Colonic mucosa (tissue), 4 donors: ENCODE data around the gene PCED1B. TPM values are rescaled to one million over a fixed set of nuclear protein-coding genes. Genes with fewer than 3 reads are reported as not detected.

Experiments used
- DNase-seq: peaks from one replicate; pipeline ENCODE4 v3.0.0-alpha.2; 2020
- H3K27ac ChIP-seq: fragments of 200-600 bp; one replicate; pipeline ENCODE4 v1.8.0; 2021
- H3K27me3 ChIP-seq: fragments of 200-600 bp; one replicate; pipeline ENCODE4 v1.8.0; 2021
- H3K36me3 ChIP-seq: fragments of 200-600 bp; one replicate; pipeline ENCODE4 v1.8.0; 2021
- H3K4me1 ChIP-seq: fragments of 200-600 bp; one replicate; pipeline ENCODE4 v1.8.0; 2021; ENCODE audit warnings: mild to moderate bottlenecking
- H3K4me3 ChIP-seq: fragments of 200-600 bp; one replicate; pipeline ENCODE4 v1.8.0; 2021
- H3K9ac ChIP-seq, 2 donors: one replicate each; pipeline ENCODE4 v1.7.0; 2013; ENCODE audit warnings: control low read depth in 2 of 2, low read depth in 2 of 2, low read length in 2 of 2
- H3K9me3 ChIP-seq: fragments of 200-600 bp; one replicate; pipeline ENCODE4 v1.8.0; 2021
- intact Hi-C: fragments of 100-400 bp; cut with DNase I; formaldehyde crosslinking; loops from one replicate; pipeline ENCODE4 v1.14.1; 2022
- total RNA-seq, 2 donors: library from RNA; stranded (reverse); fragmentation: NEBNext Ultra II Directional in 1 of 2; extraction: Animal tissue kit (Norgen Biotek cat#: 25700) in 1 of 2; gene quantifications; one replicate each; pipeline ENCODE4 v1.2.1, GENCODE V29; 2021
- TF ChIP-seq, protein P1 (sequence below): fragments of 200-600 bp; IDR thresholded peaks from one replicate; pipeline ENCODE4 v1.8.0; 2022; ENCODE audit warnings: antibody characterized with exemption, mild to moderate bottlenecking
- donor health status: healthy.
- donor health status: DM: no; HTN: no; CAD: no.
- donor health status: DM: no; HTN: no; CAD: no.

The PCED1B gene
- total RNA-seq, 2 donors from 2014 or later, result 1.8 to 2.1 TPM

DNA sequence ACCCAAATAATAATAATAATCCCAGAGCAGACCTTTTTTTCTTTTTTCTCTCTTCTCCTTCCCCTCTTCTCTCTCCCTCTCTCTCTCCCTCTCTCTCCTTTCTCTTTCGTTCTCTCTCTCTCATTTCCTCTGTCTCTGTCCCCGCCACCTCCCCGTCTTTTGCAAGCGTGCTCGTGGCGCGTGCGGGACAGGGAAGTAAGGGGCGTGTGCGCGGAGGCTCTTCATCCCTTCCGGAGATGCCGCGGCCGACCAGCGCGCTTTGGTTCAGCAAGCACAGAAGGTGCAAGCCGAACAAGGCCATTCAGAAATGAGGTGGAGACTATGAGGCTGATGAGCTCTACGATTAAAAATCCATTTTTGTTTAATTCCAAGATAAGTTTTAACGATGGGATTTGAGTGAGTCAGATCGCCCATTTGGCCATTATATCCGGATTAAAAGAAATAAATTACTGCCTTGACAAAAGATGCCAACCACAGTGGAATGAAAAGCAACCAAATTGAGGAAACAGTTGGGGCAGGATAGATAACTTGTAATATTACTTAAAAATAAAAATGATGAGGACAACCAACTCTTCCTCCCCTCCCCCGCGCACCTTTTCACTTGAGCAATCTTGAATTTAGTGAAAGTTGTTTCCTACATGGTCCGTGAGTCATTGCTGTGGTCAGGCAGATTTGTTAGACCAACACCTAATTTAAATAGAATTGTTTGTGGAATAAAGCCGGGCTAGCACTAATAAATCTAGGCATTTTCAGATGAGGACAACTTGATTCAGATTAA is 1.5 kb downstream of the PCED1B start:
- H3K36me3 ChIP-seq, result no peaks in the 10 kb centered on the region
- H3K9ac ChIP-seq, result peak overlapping the region; percentile 65 to 74
- TF ChIP-seq, protein P1, sequence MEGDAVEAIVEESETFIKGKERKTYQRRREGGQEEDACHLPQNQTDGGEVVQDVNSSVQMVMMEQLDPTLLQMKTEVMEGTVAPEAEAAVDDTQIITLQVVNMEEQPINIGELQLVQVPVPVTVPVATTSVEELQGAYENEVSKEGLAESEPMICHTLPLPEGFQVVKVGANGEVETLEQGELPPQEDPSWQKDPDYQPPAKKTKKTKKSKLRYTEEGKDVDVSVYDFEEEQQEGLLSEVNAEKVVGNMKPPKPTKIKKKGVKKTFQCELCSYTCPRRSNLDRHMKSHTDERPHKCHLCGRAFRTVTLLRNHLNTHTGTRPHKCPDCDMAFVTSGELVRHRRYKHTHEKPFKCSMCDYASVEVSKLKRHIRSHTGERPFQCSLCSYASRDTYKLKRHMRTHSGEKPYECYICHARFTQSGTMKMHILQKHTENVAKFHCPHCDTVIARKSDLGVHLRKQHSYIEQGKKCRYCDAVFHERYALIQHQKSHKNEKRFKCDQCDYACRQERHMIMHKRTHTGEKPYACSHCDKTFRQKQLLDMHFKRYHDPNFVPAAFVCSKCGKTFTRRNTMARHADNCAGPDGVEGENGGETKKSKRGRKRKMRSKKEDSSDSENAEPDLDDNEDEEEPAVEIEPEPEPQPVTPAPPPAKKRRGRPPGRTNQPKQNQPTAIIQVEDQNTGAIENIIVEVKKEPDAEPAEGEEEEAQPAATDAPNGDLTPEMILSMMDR, result no peak
- no peaks in the 10 kb centered on the region for H3K4me1 ChIP-seq
- peak overlapping the region; percentile 77 for H3K27ac ChIP-seq
- peaks cover 9% of the 10 kb centered on the region for H3K27me3 ChIP-seq
- intact Hi-C loops, result loop anchor here (5.0 kb wide), 1 partner anchor 226 kb away; no protein-coding TSS in a partner anchor
- H3K4me3 ChIP-seq, result peak overlapping the region; percentile 55
- H3K9me3 ChIP-seq, result no peaks in the 10 kb centered on the region
- DNase-seq, result peak; percentile 49

DNA sequence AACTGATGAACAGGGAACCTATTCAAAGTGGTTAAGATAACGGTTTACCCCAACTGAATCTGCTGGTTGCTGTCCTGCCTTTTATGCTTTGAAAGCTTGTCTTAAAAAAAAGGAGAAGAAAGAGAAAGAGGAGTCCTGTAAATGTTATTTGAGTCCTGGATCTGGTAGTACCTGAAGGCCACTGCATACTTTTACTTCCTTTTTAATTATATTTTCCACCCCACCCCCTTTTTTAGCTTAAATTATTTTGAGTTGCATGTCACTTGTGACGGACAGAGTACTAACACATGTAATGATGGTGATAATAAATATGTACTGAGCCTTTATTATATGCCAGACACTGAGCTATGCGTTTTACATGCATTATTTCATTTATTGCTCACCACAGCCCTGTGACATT is 2.9 kb downstream of the PCED1B start:
- intact Hi-C loops, result loop anchor here (5.0 kb wide), 1 partner anchor 225 kb away; no protein-coding TSS in a partner anchor
- TF ChIP-seq, protein P1, result no peak

DNA sequence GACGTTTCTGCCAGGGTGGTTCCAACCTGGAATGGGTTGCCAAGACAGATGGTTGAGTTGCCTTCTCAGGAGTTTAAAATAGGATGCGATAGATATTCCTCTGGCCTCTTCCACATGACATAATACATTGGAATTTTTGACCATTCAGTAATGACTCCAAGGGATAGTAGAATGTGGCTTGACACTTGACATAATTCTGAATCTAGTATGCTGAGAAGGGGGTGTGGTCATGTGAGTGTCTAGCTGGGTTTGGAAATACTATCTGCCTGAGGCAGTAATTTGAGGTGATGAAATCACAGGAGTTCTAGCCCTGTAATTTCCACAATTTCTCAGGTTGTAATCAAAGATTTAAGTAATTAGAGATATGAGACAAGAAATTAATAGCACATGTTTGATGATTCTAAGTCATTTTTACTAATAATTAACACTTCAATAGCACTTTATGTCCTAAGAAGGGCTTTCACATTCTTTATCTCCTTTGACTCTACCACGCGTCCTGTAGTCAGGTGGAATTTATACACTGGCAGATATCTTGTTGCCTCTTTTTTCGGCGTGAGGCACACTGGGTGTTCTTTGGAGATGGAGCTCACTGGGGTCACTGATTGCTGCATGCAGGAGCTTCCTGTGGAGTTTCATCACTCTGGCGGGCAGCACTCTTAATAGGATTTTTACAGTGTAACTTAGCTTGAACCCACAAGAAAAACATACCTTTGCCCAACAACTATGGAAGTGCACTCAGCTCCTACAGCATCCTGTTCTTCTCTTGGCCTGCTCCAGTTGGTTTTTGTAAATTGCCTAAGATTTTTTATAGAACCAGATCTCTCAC is 3.6 kb downstream of the PCED1B start:
- TF ChIP-seq, protein P1, result no peak
- Histone ChIP-seq H3K36me3 (no peaks in the 10 kb centered on the region), H3K27me3 (peaks cover 7% of the 10 kb centered on the region), H3K27ac (no peak overlapping the region), H3K9ac (no peak overlapping the region), H3K4me1 (peaks cover 1% of the 10 kb centered on the region), H3K4me3 (no peak overlapping the region), H3K9me3 (no peaks in the 10 kb centered on the region)
- intact Hi-C loops, result loop anchor here (5.0 kb wide), 1 partner anchor 224 kb away; no protein-coding TSS in a partner anchor
- no peak for DNase-seq

More for the DNA sequence above, 2.9 kb downstream of the PCED1B start:
- no peaks in the 10 kb centered on the region for H3K9me3 ChIP-seq
- no peak for DNase-seq
- no peaks in the 10 kb centered on the region for H3K4me1 ChIP-seq
- H3K9ac ChIP-seq, result no peak overlapping the region
- H3K4me3 ChIP-seq, result no peak overlapping the region
- peaks cover 9% of the 10 kb centered on the region for H3K27me3 ChIP-seq
- H3K27ac ChIP-seq, result no peak overlapping the region
- no peaks in the 10 kb centered on the region for H3K36me3 ChIP-seq

DNA sequence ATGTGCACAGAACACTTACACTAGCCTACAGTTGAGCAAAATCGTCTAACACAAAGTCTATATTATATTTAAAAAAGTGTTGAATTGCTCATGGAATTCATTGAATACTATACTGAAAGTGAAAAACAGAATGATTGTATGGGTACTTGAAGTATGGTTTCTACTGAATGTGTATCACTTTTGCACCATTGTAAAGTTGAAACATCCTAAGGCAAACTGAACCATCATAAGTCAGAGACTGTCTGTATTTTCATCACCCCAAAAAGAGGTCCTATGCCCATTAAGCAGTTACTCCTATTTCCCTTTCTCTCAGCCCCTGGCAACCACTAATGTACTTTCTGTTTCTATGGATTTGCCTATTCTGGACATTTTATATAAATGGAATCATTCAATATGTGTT is 4.8 kb downstream of the PCED1B start:
- intact Hi-C loops, result loop anchor here (5.0 kb wide), 1 partner anchor 223 kb away; no protein-coding TSS in a partner anchor
- H3K27ac ChIP-seq, result no peak overlapping the region
- peaks cover 2% of the 10 kb centered on the region for H3K4me1 ChIP-seq
- H3K36me3 ChIP-seq, result no peaks in the 10 kb centered on the region
- no peak for DNase-seq
- no peak overlapping the region for H3K9ac ChIP-seq
- H3K9me3 ChIP-seq, result no peaks in the 10 kb centered on the region
- TF ChIP-seq, protein P1, result no peak
- H3K4me3 ChIP-seq, result no peak overlapping the region
- no peaks in the 10 kb centered on the region for H3K27me3 ChIP-seq

DNA sequence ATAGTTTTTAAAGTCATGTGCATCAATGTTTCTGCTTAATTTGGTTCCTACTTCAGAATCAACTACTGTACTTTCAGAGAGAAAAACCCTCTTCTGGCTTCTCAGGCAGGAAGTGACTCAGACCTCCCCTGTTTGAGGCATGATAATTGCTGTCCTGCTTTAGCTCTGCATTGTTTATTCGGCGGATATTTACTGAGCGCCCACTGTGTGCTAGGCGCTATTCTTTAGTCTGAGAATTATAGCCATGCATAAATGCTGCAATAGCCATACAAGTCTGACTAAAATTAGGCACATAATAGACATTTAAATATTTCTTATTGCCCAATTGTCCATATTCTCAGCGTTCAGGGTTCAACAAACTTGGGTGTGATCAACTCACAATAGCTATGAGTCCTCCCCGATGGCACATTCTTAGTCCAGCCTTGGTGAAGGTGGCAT is 6.4 kb downstream of the PCED1B start:
- H3K27me3 ChIP-seq, result no peaks in the 10 kb centered on the region
- H3K9ac ChIP-seq, result no peak overlapping the region
- no peak overlapping the region for H3K27ac ChIP-seq
- intact Hi-C loops, result no loop called here
- no peaks in the 10 kb centered on the region for H3K36me3 ChIP-seq
- H3K4me1 ChIP-seq, result peaks cover 2% of the 10 kb centered on the region
- DNase-seq, result no peak
- TF ChIP-seq, protein P1, result no peak
- no peaks in the 10 kb centered on the region for H3K9me3 ChIP-seq
- H3K4me3 ChIP-seq, result no peak overlapping the region
